Breast epithelium (tissue), 4 donors: ENCODE results near the gene ZNF681. TPM values are rescaled to one million over a fixed set of nuclear protein-coding genes. Genes with fewer than 3 reads are reported as not detected.
A peak's percentile ranks its signal among the peaks of the same experiment; 100 is the strongest.

Experiments
- DNase-seq, 2 donors: peaks; one replicate each; pipeline ENCODE4 v3.0.0-alpha.2; 2019; ENCODE audit warnings: low spot score in 2 of 2
- H3K27ac ChIP-seq, 2 donors: fragments of 200-600 bp; sonication (generic) in 1 of 2; one replicate each; pipeline ENCODE4 v1.5.1; 2016 to 2019; ENCODE audit warnings: mild to moderate bottlenecking in 1 of 2
- H3K27me3 ChIP-seq, 2 donors: fragments of 200-600 bp; sonication (generic) in 1 of 2; one replicate each; pipeline versions ENCODE4 v1.5.1 to v1.6.0; 2017 to 2019; ENCODE audit warnings: control low read depth in 1 of 2, mild to moderate bottlenecking in 1 of 2
- H3K36me3 ChIP-seq: fragments of 200-600 bp; one replicate; pipeline ENCODE4 v1.5.1; 2019
- H3K4me1 ChIP-seq, 2 donors: fragments of 200-600 bp; sonication (generic); one replicate each; pipeline ENCODE4 v1.5.1; 2016 to 2019; ENCODE audit warnings: control low read depth in 1 of 2
- H3K4me3 ChIP-seq, 3 donors: fragments of 200-600 bp; sonication (generic); 1 replicate in 2 of 3; 2 replicates in 1 of 3; pipeline ENCODE4 v1.5.1; 2016 to 2019; ENCODE audit warnings: mild to moderate bottlenecking in 3 of 3, moderate library complexity in 2 of 3
- H3K9me3 ChIP-seq, 2 donors: fragments of 200-600 bp; sonication (generic) in 1 of 2; one replicate each; pipeline ENCODE4 v1.5.1; 2016 to 2019; ENCODE audit warnings: control low read depth in 1 of 2
- POLR2A ChIP-seq: fragments of 450-650 bp; IDR thresholded peaks from one replicate; pipeline ENCODE4 v1.6.1; 2016; ENCODE audit warnings: antibody characterized with exemption, mild to moderate bottlenecking, moderate library complexity
- POLR2AphosphoS5 ChIP-seq, 3 donors: sonication (generic); formaldehyde crosslinking; IDR thresholded peaks; one replicate each; pipeline ENCODE4 v1.6.1; 2017; ENCODE audit warnings: antibody characterized with exemption in 3 of 3
- intact Hi-C: fragments of 100-400 bp; cut with DNase I; formaldehyde crosslinking; loops from one replicate; pipeline ENCODE4 v1.15.1; 2023; ENCODE audit warnings: low total_unique reads
- total RNA-seq, 3 donors: library from RNA; depleted of rRNA; stranded (reverse); fragments of >200 nt; gene quantifications; one replicate each; pipeline ENCODE4 v1.1.0, GENCODE V29; 2016
- TF ChIP-seq, protein P1 (sequence below), 3 donors: fragments of 450-650 bp; IDR thresholded peaks; one replicate each; pipeline ENCODE4 v1.5.1; 2016 to 2017; ENCODE audit warnings: antibody characterized with exemption in 3 of 3, mild to moderate bottlenecking in 3 of 3, moderate library complexity in 3 of 3

ZNF681 gene
- 1 to 10 TPM; 1.1 to 6.1 (median 2.6) TPM for total RNA-seq

DNA sequence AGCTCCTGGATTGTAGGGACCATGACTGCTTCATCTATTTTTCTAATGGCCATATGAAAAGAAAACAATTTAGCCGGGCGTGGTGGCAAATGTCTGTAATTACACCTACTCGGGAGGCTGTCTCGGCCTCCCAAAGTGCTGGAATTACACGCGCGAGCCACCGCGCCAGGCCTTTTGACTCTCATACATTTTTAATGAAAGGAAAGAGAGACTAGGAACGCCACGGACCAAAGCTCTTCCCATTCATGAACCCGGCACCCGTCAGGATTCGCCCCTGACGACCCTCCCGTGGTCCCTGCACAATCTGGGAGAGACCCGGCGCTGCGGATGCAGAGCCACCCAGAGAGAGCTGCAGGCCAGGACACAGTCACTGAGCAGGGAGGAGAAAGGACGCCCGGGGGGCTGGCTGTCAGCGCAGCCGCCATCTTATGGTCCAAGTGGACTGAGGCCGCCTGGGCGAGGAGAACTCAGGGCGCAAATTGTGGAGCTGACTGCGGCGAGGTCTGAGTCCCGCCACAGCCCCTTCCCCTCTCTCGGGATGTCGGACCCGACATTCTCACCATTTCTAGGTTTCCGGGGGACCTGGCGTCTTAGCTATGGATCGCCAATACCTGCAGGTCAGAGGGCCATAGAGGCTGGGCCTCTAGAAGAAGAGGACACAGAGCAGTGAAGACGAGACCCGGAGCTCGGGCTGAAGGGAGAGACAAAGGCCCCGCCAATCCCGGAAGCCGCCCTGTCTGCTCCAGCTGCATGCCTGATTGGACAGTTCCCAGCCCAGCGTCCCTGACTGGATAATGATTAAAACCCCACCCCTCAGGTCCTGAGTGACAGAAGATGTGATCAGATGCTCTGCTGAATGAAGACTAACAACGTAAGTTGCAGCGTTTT, at the start of gene ZNF681:
Gene ZNF681, minus strand, starts transcription at position 705 of the 888 bp plus-strand sequence. Its CDS starts 142 bp downstream, at position 563.
- H3K36me3 ChIP-seq = no peaks in the 10 kb centered on the region
- H3K27me3 ChIP-seq = no peaks in the 10 kb centered on the region
- H3K9me3 ChIP-seq = no peaks in the 10 kb centered on the region
- peak within 1 kb of the TSS; percentile 78 to 83 for H3K27ac ChIP-seq
- peak; percentile 87 to 89 for DNase-seq
- peak within 1 kb of the TSS; percentile 49 to 78 (median 77) for H3K4me3 ChIP-seq
- H3K4me1 ChIP-seq = no peaks in the 10 kb centered on the region
- TF ChIP-seq POLR2A (no peak), POLR2AphosphoS5 (IDR thresholded peaks at IDR 0.05) (peak; percentile 24 to 55 (median 53))
- TF ChIP-seq, protein P1, sequence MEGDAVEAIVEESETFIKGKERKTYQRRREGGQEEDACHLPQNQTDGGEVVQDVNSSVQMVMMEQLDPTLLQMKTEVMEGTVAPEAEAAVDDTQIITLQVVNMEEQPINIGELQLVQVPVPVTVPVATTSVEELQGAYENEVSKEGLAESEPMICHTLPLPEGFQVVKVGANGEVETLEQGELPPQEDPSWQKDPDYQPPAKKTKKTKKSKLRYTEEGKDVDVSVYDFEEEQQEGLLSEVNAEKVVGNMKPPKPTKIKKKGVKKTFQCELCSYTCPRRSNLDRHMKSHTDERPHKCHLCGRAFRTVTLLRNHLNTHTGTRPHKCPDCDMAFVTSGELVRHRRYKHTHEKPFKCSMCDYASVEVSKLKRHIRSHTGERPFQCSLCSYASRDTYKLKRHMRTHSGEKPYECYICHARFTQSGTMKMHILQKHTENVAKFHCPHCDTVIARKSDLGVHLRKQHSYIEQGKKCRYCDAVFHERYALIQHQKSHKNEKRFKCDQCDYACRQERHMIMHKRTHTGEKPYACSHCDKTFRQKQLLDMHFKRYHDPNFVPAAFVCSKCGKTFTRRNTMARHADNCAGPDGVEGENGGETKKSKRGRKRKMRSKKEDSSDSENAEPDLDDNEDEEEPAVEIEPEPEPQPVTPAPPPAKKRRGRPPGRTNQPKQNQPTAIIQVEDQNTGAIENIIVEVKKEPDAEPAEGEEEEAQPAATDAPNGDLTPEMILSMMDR (IDR thresholded peaks at IDR 0.05) = peak in 2 of 3 donors; percentile 12 to 30
- intact Hi-C loops = no loop called here

DNA sequence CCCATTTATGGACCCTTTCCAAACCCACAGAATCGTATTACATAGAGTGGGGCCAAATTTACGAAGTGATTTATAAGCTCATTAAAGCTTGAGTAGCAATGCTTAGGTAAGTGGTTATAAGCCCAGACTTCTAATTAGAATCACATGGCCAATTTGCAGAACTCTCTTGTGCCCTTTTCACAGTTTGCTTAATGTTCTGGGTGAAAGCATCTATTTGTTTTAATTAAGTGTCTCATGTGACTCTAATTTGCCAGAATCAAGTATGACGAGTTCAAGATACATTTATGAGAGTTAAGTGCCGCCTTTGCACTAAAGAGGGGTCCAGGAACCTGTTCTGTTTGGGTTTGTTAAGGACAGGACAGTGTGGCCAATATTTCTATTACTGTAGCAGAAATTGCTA, 46.0 kb upstream of the ZNF681 start:
- TF ChIP-seq POLR2AphosphoS5 (IDR thresholded peaks at IDR 0.05) (no peak), POLR2A (no peak)
- TF ChIP-seq, protein P1 (IDR thresholded peaks at IDR 0.05) = no peak
- H3K27me3 ChIP-seq = no peaks in the 10 kb centered on the region
- H3K4me1 ChIP-seq = no peaks in the 10 kb centered on the region
- no peak overlapping the region for H3K27ac ChIP-seq
- DNase-seq = no peak
- intact Hi-C loops = loop anchor here (5.0 kb wide), 1 partner anchor 128 kb away; no protein-coding TSS in a partner anchor
- no peaks in the 10 kb centered on the region for H3K36me3 ChIP-seq
- no peak overlapping the region for H3K4me3 ChIP-seq
- no peaks in the 10 kb centered on the region for H3K9me3 ChIP-seq

DNA sequence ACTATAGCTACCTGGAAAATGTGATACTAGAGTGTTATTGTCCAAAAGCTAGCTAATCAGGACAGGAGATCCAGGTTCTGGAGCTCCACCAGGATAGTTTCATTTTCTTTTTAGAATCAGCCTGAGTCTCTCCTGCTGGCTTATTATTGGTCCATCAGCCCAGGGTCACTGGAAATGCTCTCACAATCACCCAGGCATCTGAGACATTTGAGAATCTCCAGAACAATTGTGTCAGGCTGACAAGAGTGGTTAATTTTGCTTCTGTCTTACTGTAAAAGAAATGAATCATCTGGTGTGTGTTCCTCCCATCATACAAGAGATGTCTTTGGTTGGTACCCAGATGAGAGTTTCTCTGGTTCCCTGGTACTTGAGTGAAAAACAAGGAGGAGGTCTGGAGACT, 43.6 kb upstream of the ZNF681 start:
- no peaks in the 10 kb centered on the region for H3K4me1 ChIP-seq
- no peaks in the 10 kb centered on the region for H3K27me3 ChIP-seq
- no peak overlapping the region for H3K4me3 ChIP-seq
- H3K9me3 ChIP-seq = peaks cover 1 to 4% of the 10 kb centered on the region in 2 donors
- no peak for TF ChIP-seq POLR2AphosphoS5 (IDR thresholded peaks at IDR 0.05)
- no peak for DNase-seq
- intact Hi-C loops = loop anchor here (5.0 kb wide), 1 partner anchor 130 kb away; no protein-coding TSS in a partner anchor
- H3K27ac ChIP-seq = no peak overlapping the region
- no peaks in the 10 kb centered on the region for H3K36me3 ChIP-seq

DNA sequence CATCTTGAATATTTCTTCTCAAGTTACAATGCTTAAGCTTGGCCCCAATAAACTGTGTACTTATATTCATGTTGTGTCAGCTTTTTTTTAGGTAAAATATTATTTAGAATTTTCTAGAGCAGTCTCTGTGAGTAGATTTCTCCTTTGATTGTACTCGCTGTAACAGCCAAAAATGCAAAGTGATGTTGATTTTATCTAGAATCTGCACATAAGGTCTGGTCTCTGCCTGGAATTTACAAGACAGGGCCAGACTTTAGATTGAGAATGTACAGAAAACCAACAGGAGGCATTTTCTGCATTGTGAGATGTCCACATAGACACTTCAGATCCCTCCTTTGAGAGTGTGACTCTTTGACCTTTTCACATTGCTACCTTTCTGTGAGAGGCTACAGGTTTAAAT, 43.1 kb upstream of the ZNF681 start:
- Histone ChIP-seq H3K4me1 (no peaks in the 10 kb centered on the region), H3K27ac (no peak overlapping the region), H3K4me3 (no peak overlapping the region), H3K27me3 (no peaks in the 10 kb centered on the region), H3K36me3 (no peaks in the 10 kb centered on the region), H3K9me3 (peaks cover 6 to 9% of the 10 kb centered on the region in 2 donors)
- TF ChIP-seq POLR2AphosphoS5 (IDR thresholded peaks at IDR 0.05) = no peak
- TF ChIP-seq, protein P1 (IDR thresholded peaks at IDR 0.05) = no peak
- TF ChIP-seq POLR2A = no peak
- intact Hi-C loops = loop anchor here (5.0 kb wide), 1 partner anchor 130 kb away; no protein-coding TSS in a partner anchor
- DNase-seq = no peak

DNA sequence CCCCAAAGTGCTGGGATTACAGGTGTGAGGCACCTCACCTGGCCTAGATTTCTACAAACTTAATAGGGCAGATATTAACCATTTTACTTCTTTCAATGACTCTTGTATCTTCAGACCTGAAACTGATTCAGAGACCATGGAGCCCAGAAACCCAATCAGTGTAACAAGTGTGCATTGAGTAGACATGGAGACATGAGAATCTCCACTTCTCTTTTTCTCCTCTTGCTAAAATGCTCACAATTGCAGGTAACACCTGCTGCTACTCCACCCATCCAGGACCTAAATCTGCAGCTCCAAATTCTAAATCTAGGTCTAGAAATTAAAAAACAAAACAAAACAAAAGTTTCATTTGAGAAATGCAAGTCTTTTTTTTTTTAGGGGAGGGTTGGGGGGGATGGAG, 42.2 kb upstream of the ZNF681 start:
- no peak for DNase-seq
- TF ChIP-seq POLR2AphosphoS5 (IDR thresholded peaks at IDR 0.05) (no peak), POLR2A (no peak)
- TF ChIP-seq, protein P1 (IDR thresholded peaks at IDR 0.05) = no peak
- no peaks in the 10 kb centered on the region for H3K36me3 ChIP-seq
- intact Hi-C loops = loop anchor here (5.0 kb wide), 1 partner anchor 131 kb away; no protein-coding TSS in a partner anchor
- no peak overlapping the region for H3K27ac ChIP-seq
- H3K9me3 ChIP-seq = peaks cover 7 to 17% of the 10 kb centered on the region in 2 donors
- no peaks in the 10 kb centered on the region for H3K27me3 ChIP-seq
- H3K4me1 ChIP-seq = no peaks in the 10 kb centered on the region
- H3K4me3 ChIP-seq = no peak overlapping the region
